Fibroblast of lung (primary cell): Measurements from ENCODE around the gene TNP2. TPM values are rescaled to one million over a fixed set of nuclear protein-coding genes. Genes with fewer than 3 reads are reported as not detected.

ENCODE experiments used
- DNase-seq, 2 donors: peaks; one replicate each; pipeline versions ENCODE4 v3.0.0 to v3.0.0-alpha.2; 2010; ENCODE audit warnings: low read depth in 2 of 2
- H2AFZ ChIP-seq: 2 replicates; pipeline ENCODE4 v1.5.1; 2012; ENCODE audit warnings: low read length, control low read depth, inconsistent platforms
- H3K27ac ChIP-seq: 2 replicates; pipeline ENCODE4 v1.5.1; 2011; ENCODE audit warnings: low read length, control low read depth; ENCODE audit not compliant: insufficient read depth
- H3K27me3 ChIP-seq: 2 replicates; pipeline ENCODE4 v1.5.1; 2011; ENCODE audit warnings: mild to moderate bottlenecking, low read length; ENCODE audit not compliant: control insufficient read depth, insufficient read depth
- H3K36me3 ChIP-seq: 2 replicates; pipeline ENCODE4 v1.5.1; 2011; ENCODE audit warnings: low read length; ENCODE audit not compliant: control insufficient read depth, insufficient read depth
- H3K4me1 ChIP-seq: 2 replicates; pipeline ENCODE4 v1.5.1; 2011; ENCODE audit warnings: low read length; ENCODE audit not compliant: control insufficient read depth, insufficient read depth; ENCODE audit errors: extremely low read depth
- H3K4me2 ChIP-seq: 2 replicates; pipeline ENCODE4 v1.5.1; 2011; ENCODE audit warnings: low read length, control low read depth; ENCODE audit not compliant: insufficient read depth; ENCODE audit errors: extremely low read depth
- H3K4me3 ChIP-seq, 4 experiments: fragments of 200-600 bp in 1 of 4; sonication (generic) in 1 of 4; replicated peaks in 1 of 4; 2 replicates each; pipeline ENCODE4 v1.5.1; 2011 to 2016; ENCODE audit warnings: low read length in 4 of 4, low read depth in 3 of 4, mild to moderate bottlenecking in 3 of 4, control low read depth in 2 of 4, inconsistent platforms in 1 of 4, mixed read lengths in 1 of 4; ENCODE audit not compliant: insufficient read depth in 1 of 4; ENCODE audit errors: control extremely low read depth in 1 of 4
- H3K79me2 ChIP-seq: 2 replicates; pipeline ENCODE4 v1.5.1; 2012; ENCODE audit warnings: mild to moderate bottlenecking, low read length, inconsistent platforms; ENCODE audit not compliant: control insufficient read depth, insufficient read depth
- H3K9ac ChIP-seq: 2 replicates; pipeline ENCODE4 v1.5.1; 2011; ENCODE audit warnings: mild to moderate bottlenecking, low read length, control low read depth; ENCODE audit not compliant: insufficient read depth
- H3K9me3 ChIP-seq: 2 replicates; pipeline ENCODE4 v1.5.1; 2012; ENCODE audit warnings: low read depth, low read length; ENCODE audit not compliant: control insufficient read depth, insufficient read depth
- H4K20me1 ChIP-seq: 2 replicates; pipeline ENCODE4 v1.5.1; 2011; ENCODE audit warnings: low read length; ENCODE audit not compliant: control insufficient read depth, insufficient read depth; ENCODE audit errors: extremely low read depth
- EZH2 ChIP-seq: IDR thresholded peaks from 2 replicates; pipeline ENCODE4 v1.5.1; 2012; ENCODE audit warnings: low read length, control low read depth, mild to moderate bottlenecking; ENCODE audit errors: missing control alignments
- polyA plus RNA-seq, 2 donors: library from polyadenylated mRNA; depleted of rRNA in 1 of 2; stranded (reverse) in 1 of 2; unstranded in 1 of 2; fragments of >200 nt; gene quantifications; 2 replicates each; pipeline ENCODE4 v1.2.1, GENCODE V29; 2011 to 2012; ENCODE audit warnings: missing spikeins in 1 of 2
- total RNA-seq: library from RNA; depleted of rRNA; stranded (reverse); fragments of >200 nt; gene quantifications from 2 replicates; pipeline ENCODE4 v1.2.1, GENCODE V29; 2014
- TF ChIP-seq, protein P1 (sequence below), 2 donors: IDR thresholded peaks in 1 of 2; conservative IDR thresholded peaks in 1 of 2; 1 replicate in 1 of 2; 2 replicates in 1 of 2; pipeline ENCODE4 v1.5.1; 2011 to 2012; ENCODE audit warnings: low read length in 2 of 2, control low read depth in 1 of 2, inconsistent platforms in 1 of 2, low read depth in 1 of 2, mild to moderate bottlenecking in 1 of 2

TNP2 gene
- total and polyA plus RNA-seq, 2 donors (not counting 1 experiment from before 2014, with no cell fraction given), result not detected

- no peak for DNase-seq
- H3K36me3 ChIP-seq, result no peaks in the 10 kb centered on the region
- no peaks in the 10 kb centered on the region for H3K4me1 ChIP-seq
- H3K9me3 ChIP-seq, result no peaks in the 10 kb centered on the region
- no peak overlapping the region for H2AFZ ChIP-seq
- no peak overlapping the region for H3K9ac ChIP-seq
- no peaks in the 10 kb centered on the region for H3K79me2 ChIP-seq
- H3K27ac ChIP-seq, result no peak overlapping the region
- H3K4me3 ChIP-seq, result no peak overlapping the region
- H3K4me2 ChIP-seq, result no peak overlapping the region
- no peak for TF ChIP-seq EZH2
- TF ChIP-seq, protein P1, sequence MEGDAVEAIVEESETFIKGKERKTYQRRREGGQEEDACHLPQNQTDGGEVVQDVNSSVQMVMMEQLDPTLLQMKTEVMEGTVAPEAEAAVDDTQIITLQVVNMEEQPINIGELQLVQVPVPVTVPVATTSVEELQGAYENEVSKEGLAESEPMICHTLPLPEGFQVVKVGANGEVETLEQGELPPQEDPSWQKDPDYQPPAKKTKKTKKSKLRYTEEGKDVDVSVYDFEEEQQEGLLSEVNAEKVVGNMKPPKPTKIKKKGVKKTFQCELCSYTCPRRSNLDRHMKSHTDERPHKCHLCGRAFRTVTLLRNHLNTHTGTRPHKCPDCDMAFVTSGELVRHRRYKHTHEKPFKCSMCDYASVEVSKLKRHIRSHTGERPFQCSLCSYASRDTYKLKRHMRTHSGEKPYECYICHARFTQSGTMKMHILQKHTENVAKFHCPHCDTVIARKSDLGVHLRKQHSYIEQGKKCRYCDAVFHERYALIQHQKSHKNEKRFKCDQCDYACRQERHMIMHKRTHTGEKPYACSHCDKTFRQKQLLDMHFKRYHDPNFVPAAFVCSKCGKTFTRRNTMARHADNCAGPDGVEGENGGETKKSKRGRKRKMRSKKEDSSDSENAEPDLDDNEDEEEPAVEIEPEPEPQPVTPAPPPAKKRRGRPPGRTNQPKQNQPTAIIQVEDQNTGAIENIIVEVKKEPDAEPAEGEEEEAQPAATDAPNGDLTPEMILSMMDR (conservative IDR thresholded peaks at IDR 0.05 in 1 of 2, IDR thresholded peaks at IDR 0.05 in 1 of 2; ENCODE audit: low read depth in 1 of 2, low read length in 2 of 2), result no peak
- H4K20me1 ChIP-seq, result no peaks in the 10 kb centered on the region
- peaks cover 18% of the 10 kb centered on the region for H3K27me3 ChIP-seq
These were observed 9.8 kb upstream of the TNP2 start for GRCh38 chr16:11278681-11279628.

GRCh38 chr16:11277607-11278337, 8.6 kb upstream of the TNP2 start:
- no peak for DNase-seq
- Histone ChIP-seq H4K20me1 (no peaks in the 10 kb centered on the region), H3K9me3 (no peaks in the 10 kb centered on the region)

More at GRCh38 chr16:11277607-11278337, 8.6 kb upstream of the TNP2 start:
- Histone ChIP-seq H2AFZ (no peak overlapping the region), H3K36me3 (no peaks in the 10 kb centered on the region), H3K27me3 (peaks cover 17% of the 10 kb centered on the region), H3K9ac (no peak overlapping the region), H3K4me3 (no peak overlapping the region), H3K79me2 (no peaks in the 10 kb centered on the region), H3K27ac (no peak overlapping the region), H3K4me1 (no peaks in the 10 kb centered on the region), H3K4me2 (no peak overlapping the region)
- TF ChIP-seq, protein P1 (conservative IDR thresholded peaks at IDR 0.05 in 1 of 2, IDR thresholded peaks at IDR 0.05 in 1 of 2; ENCODE audit: low read depth in 1 of 2, low read length in 2 of 2), result no peak
- no peak for TF ChIP-seq EZH2
